Keratinocyte (primary cell): ENCODE results near the gene HS3ST3B1. TPM values are rescaled to one million over a fixed set of nuclear protein-coding genes. Genes with fewer than 3 reads are reported as not detected.

ENCODE experiments used
- DNase-seq: peaks from one replicate; pipeline ENCODE4 v3.0.0-alpha.2; 2011; ENCODE audit warnings: low read depth, missing footprints, low spot score
- FAIRE-seq: peaks from 2 replicates; lab custom pipeline; 2011; peaks lifted over from hg19 to GRCh38; lab: Jason Lieb, UNC
- H2AFZ ChIP-seq: 2 replicates; pipeline ENCODE4 v1.6.0; 2012; ENCODE audit warnings: low read length, control low read depth, inconsistent platforms; ENCODE audit not compliant: control insufficient read depth
- H3K27ac ChIP-seq: 2 replicates; pipeline ENCODE4 v1.5.1; 2011; ENCODE audit warnings: low read length; ENCODE audit not compliant: control insufficient read depth, insufficient read depth
- H3K27me3 ChIP-seq: 3 replicates; pipeline ENCODE4 v1.6.0; 2011; ENCODE audit warnings: low read length; ENCODE audit not compliant: control insufficient read depth, insufficient read depth; ENCODE audit errors: extremely low read depth
- H3K36me3 ChIP-seq, 2 experiments: 2 replicates in 1 of 2; 3 replicates in 1 of 2; pipeline ENCODE4 v1.5.1; 2011; ENCODE audit warnings: low read length in 2 of 2, mild to moderate bottlenecking in 1 of 2; ENCODE audit not compliant: control insufficient read depth in 2 of 2, insufficient read depth in 2 of 2; ENCODE audit errors: extremely low read depth in 1 of 2
- H3K4me1 ChIP-seq: 3 replicates; pipeline ENCODE4 v1.5.1; 2011; ENCODE audit warnings: low read length; ENCODE audit not compliant: control insufficient read depth, insufficient read depth; ENCODE audit errors: extremely low read depth
- H3K4me2 ChIP-seq: 3 replicates; pipeline ENCODE4 v1.6.0; 2011; ENCODE audit warnings: low read depth, low read length; ENCODE audit not compliant: control insufficient read depth, insufficient read depth; ENCODE audit errors: extremely low read depth
- H3K4me3 ChIP-seq, 3 experiments: fragments of 200-600 bp in 1 of 3; sonication (generic) in 1 of 3; 2 replicates in 2 of 3; 3 replicates in 1 of 3; pipeline ENCODE4 v1.5.1; 2011 to 2016; ENCODE audit warnings: low read length in 3 of 3, mild to moderate bottlenecking in 3 of 3, control low read depth in 2 of 3, inconsistent platforms in 1 of 3, low read depth in 1 of 3, mixed read lengths in 1 of 3, mixed run types in 1 of 3, moderate library complexity in 1 of 3; ENCODE audit not compliant: control insufficient read depth in 2 of 3, insufficient read depth in 2 of 3; ENCODE audit errors: extremely low read depth in 1 of 3
- H3K79me2 ChIP-seq: 2 replicates; pipeline ENCODE4 v1.6.0; 2012; ENCODE audit warnings: low read length; ENCODE audit not compliant: control insufficient read depth, insufficient read depth
- H3K9ac ChIP-seq: 3 replicates; pipeline ENCODE4 v1.6.0; 2011; ENCODE audit warnings: low read length; ENCODE audit not compliant: control insufficient read depth, insufficient read depth; ENCODE audit errors: extremely low read depth
- H3K9me1 ChIP-seq: 3 replicates; pipeline ENCODE4 v1.6.0; 2011; ENCODE audit warnings: low read length; ENCODE audit not compliant: control insufficient read depth, insufficient read depth; ENCODE audit errors: extremely low read depth
- H3K9me3 ChIP-seq: 2 replicates; pipeline ENCODE4 v1.5.1; 2012; ENCODE audit warnings: low read depth, low read length; ENCODE audit not compliant: control insufficient read depth
- H4K20me1 ChIP-seq: 3 replicates; pipeline ENCODE4 v1.6.0; 2011; ENCODE audit warnings: low read length; ENCODE audit not compliant: control insufficient read depth, insufficient read depth; ENCODE audit errors: extremely low read depth
- CTCF ChIP-seq, 3 experiments: IDR thresholded peaks in 1 of 3; conservative IDR thresholded peaks in 1 of 3; optimal IDR thresholded peaks in 1 of 3; 2 replicates in 2 of 3; 3 replicates in 1 of 3; pipeline versions ENCODE3 to v1.5.1; 2011; ENCODE audit warnings: low read length in 3 of 3, mild to moderate bottlenecking in 3 of 3, moderate library complexity in 2 of 3, control low read depth in 1 of 3, inconsistent platforms in 1 of 3; ENCODE audit not compliant: insufficient read depth in 2 of 3; ENCODE audit errors: extremely low read depth in 1 of 3
- EZH2 ChIP-seq: IDR thresholded peaks from one replicate; pipeline ENCODE4 v1.6.1; 2012; ENCODE audit warnings: inconsistent platforms, mild to moderate bottlenecking, low read length, moderate library complexity
- dilution Hi-C: fragments of 300-500 bp; cut with MboI; formaldehyde crosslinking; loops from one replicate; pipeline ENCODE4 v1.7.0; 2020; ENCODE audit warnings: low sequenced_read_pairs; ENCODE audit not compliant: extremely low pct_ligation_motif_present
- polyA plus RNA-seq, 5 experiments: library from polyadenylated mRNA; depleted of rRNA in 3 of 5; stranded (reverse) in 3 of 5; stranded (forward) in 1 of 5; unstranded in 1 of 5; fragments of >200 nt; gene quantifications; 1 replicate in 1 of 5; 2 replicates in 3 of 5; 3 replicates in 1 of 5; pipeline versions ENCODE4 v1.2.1 to v1.2.3, GENCODE V29; 2011 to 2012; ENCODE audit warnings: missing spikeins in 2 of 5, low read depth in 1 of 5, low replicate concordance in 1 of 5

The HS3ST3B1 gene
- polyA plus RNA-seq, 1 donor (not counting 4 experiments of a cell fraction or from before 2014, with no cell fraction given) = 3.9 TPM

DNA sequence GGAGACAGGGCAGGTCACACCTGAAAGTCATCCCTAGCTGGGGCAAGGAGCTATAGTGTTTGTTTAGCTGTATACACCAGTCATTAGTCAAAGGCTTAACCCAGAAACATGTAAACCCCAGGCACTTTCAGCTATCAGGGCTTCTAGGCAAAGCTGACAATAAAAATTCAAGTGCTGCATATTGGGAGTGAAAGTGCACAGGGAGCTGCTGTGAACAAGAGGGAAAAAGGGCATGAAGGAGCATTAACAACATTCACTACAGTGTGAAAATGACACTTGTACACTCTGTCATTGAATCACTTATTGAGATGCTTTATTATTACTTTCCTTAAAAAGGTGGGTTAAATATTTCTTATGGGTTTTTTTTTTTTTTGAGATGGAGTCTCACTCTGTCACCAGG, 92.8 kb downstream of the HS3ST3B1 start:
- Histone ChIP-seq H3K4me2 (no peak overlapping the region), H4K20me1 (no peaks in the 10 kb centered on the region), H3K4me1 (no peaks in the 10 kb centered on the region), H3K9me1 (no peaks in the 10 kb centered on the region), H3K4me3 (no peak overlapping the region), H3K36me3 (no peaks in the 10 kb centered on the region), H3K79me2 (no peaks in the 10 kb centered on the region), H3K27ac (no peak overlapping the region), H3K9ac (no peak overlapping the region), H3K27me3 (no peaks in the 10 kb centered on the region), H2AFZ (no peak overlapping the region), H3K9me3 (no peaks in the 10 kb centered on the region)
- FAIRE-seq (no peak), DNase-seq (no peak)
- dilution Hi-C loops = no loop called here
- TF ChIP-seq EZH2 = no peak
- no peak for TF ChIP-seq CTCF (optimal IDR thresholded peaks at IDR 0.05 in 1 of 3, IDR thresholded peaks at IDR 0.05 in 1 of 3, conservative IDR thresholded peaks at IDR 0.05 in 1 of 3; ENCODE audit: extremely low read depth in 1 of 3, insufficient read depth in 2 of 3, low read length in 3 of 3)

- no peaks in the 10 kb centered on the region for H3K9me1 ChIP-seq
- DNase-seq (no peak), FAIRE-seq (no peak)
- no peak for TF ChIP-seq CTCF (optimal IDR thresholded peaks at IDR 0.05 in 1 of 3, IDR thresholded peaks at IDR 0.05 in 1 of 3, conservative IDR thresholded peaks at IDR 0.05 in 1 of 3; ENCODE audit: extremely low read depth in 1 of 3, insufficient read depth in 2 of 3, low read length in 3 of 3)
- TF ChIP-seq EZH2 = no peak
- no peak overlapping the region for H3K9ac ChIP-seq
- H3K79me2 ChIP-seq = no peaks in the 10 kb centered on the region
- H3K36me3 ChIP-seq = no peaks in the 10 kb centered on the region
- no peaks in the 10 kb centered on the region for H4K20me1 ChIP-seq
- H2AFZ ChIP-seq = no peak overlapping the region
- H3K27me3 ChIP-seq = no peaks in the 10 kb centered on the region
- dilution Hi-C loops = no loop called here
- no peak overlapping the region for H3K27ac ChIP-seq
- H3K9me3 ChIP-seq = no peaks in the 10 kb centered on the region
- H3K4me2 ChIP-seq = no peak overlapping the region
- no peaks in the 10 kb centered on the region for H3K4me1 ChIP-seq
- H3K4me3 ChIP-seq = no peak overlapping the region
These were observed 94.4 kb downstream of the HS3ST3B1 start for GRCh38 chr17:14395255-14395654.
